Astrocyte of the cerebellum (primary cell): ENCODE measurements around the gene PROK2.
A peak's percentile ranks its signal among the peaks of the same experiment; 100 is the strongest.

Source experiments
- DNase-seq: peaks from one replicate; pipeline ENCODE4 v3.0.0-alpha.2; 2011; ENCODE audit warnings: low read depth
- H3K4me3 ChIP-seq: 2 replicates; pipeline ENCODE4 v1.5.1; 2011; ENCODE audit warnings: mild to moderate bottlenecking, low read depth, low read length, moderate library complexity
- CTCF ChIP-seq: IDR thresholded peaks from 2 replicates; pipeline ENCODE4 v1.5.1; 2012; ENCODE audit warnings: low read length, low read depth, moderate library complexity, mild to moderate bottlenecking; ENCODE audit errors: missing control alignments
- in situ Hi-C: cut with HindIII; loops from 2 replicates; pipeline ENCODE4 v1.10.0; 2017; ENCODE audit warnings: low sequenced_read_pairs

Gene PROK2

GRCh38 chr3:71754610-71755253, 30.2 kb downstream of the PROK2 start:
- DNase-seq, result no peak
- in situ Hi-C loops, result no loop called here
- no peak overlapping the region for H3K4me3 ChIP-seq

GRCh38 chr3:71753701-71754609, 31.0 kb downstream of the PROK2 start, which contains the start of gene GPR27:
TSS of gene GPR27 (plus strand) at chr3:71753855. CDS start at chr3:71754050, 195 bp downstream.
- in situ Hi-C loops, result no loop called here
- no peak for TF ChIP-seq CTCF
- DNase-seq, result no peak
- H3K4me3 ChIP-seq, result peak within 1 kb of the TSS; percentile 29

More at GRCh38 chr3:71754610-71755253, 30.2 kb downstream of the PROK2 start:
- TF ChIP-seq CTCF, result no peak

GRCh38 chr3:71752831-71753700, 31.9 kb downstream of the PROK2 start:
- no peak for TF ChIP-seq CTCF
- in situ Hi-C loops, result no loop called here
- H3K4me3 ChIP-seq, result peak overlapping the region; percentile 29
- DNase-seq, result no peak

DNA sequence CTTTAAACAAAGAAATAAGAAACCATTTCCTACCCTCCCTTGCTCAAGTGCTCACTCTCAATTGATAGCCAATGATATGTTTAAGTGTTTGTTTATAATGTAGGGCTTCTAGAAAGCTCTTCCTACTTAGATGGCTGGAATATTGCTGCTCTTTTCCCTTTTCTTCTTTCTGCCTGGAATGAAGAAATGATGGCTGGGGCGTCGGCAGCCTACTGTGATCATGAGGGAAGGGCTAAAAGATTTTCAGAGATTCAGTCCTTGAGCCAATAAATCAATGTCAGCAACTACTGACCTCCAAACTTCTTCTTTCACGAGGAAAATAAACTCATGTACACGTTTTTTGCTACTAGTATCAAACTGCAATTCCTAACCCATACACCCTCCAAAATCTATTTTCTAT, 33.3 kb downstream of the PROK2 start:
- TF ChIP-seq CTCF, result no peak
- H3K4me3 ChIP-seq, result no peak overlapping the region
- no peak for DNase-seq
- in situ Hi-C loops, result no loop called here

DNA sequence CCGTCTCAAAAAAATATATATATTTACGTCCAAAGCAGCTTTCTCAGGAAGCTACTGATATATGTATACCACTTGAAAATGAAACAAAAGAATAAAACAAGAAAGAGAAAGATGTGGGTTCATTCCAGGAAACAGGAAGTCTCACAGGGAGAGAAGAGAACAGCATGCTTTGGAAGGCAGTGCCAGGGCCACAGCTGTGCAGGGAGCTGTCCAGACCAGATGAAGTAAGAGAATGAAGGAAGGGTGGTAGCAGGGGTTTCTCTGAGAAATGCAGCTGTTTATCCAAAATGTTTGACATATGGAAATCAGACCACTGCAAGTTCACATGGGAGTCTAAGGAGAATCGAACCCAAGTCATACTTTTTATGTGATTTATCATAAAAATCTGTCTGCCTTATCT, 40.2 kb downstream of the PROK2 start:
- in situ Hi-C loops, result loop anchor here (25.0 kb wide), 1 partner anchor 1093 kb away; the partner anchor contains the start of gene SHQ1
- TF ChIP-seq CTCF, result no peak
- H3K4me3 ChIP-seq, result no peak overlapping the region
- DNase-seq, result no peak

DNA sequence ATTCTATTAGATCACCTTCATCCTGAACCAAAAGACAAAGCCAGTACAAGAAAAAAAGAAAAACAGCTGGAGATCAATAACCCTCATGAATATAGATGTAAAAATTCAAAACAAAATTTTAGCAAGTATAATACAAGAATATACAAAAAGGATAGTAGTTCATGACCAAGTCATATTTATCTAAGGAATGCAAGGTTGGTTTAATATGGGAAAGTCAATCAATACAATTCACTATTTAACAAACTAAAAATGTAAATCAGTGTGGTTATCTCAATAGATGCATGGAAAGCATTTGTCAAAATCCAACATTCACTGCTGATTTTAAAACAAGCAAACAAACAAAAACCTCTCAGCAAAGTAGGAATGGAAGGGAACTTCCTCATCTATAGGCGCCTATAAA, 42.3 kb downstream of the PROK2 start:
- in situ Hi-C loops, result loop anchor here (25.0 kb wide), 1 partner anchor 1095 kb away; the partner anchor contains the start of gene SHQ1

More for the DNA sequence above, 42.3 kb downstream of the PROK2 start:
- no peak for TF ChIP-seq CTCF
- H3K4me3 ChIP-seq, result no peak overlapping the region
- DNase-seq, result no peak
